ENCODE data around the gene PROCR. TPM values are rescaled to one million over a fixed set of nuclear protein-coding genes. Genes with fewer than 3 reads are reported as not detected.

The PROCR gene
- polyA plus RNA-seq, 1 donor from 2014 or later: 0.30 TPM

- Histone ChIP-seq H2AFZ (ENCODE audit: low read depth, low read length) (no peak overlapping the region), H4K20me1 (ENCODE audit: insufficient read depth) (no peaks in the 10 kb centered on the region), H3K9me3 (ENCODE audit: low read length) (no peaks in the 10 kb centered on the region), H3K36me3 (ENCODE audit: insufficient read depth, low read length) (no peaks in the 10 kb centered on the region), H3K9me2 (ENCODE audit: insufficient read depth, low read length) (no peaks in the 10 kb centered on the region), H3K4me2 (ENCODE audit: low read length) (no peak overlapping the region), H3K27me3 (ENCODE audit: insufficient read depth, low read depth, low read length) (no peaks in the 10 kb centered on the region), H3K27ac (ENCODE audit: low read length) (no peak overlapping the region), H3F3A (ENCODE audit: insufficient read depth, low read length, poor library complexity, severe bottlenecking) (no peaks in the 10 kb centered on the region), H3K79me2 (replicated peaks; ENCODE audit: insufficient read depth, low read length) (no peaks in the 10 kb centered on the region), H3K9ac (ENCODE audit: low read length) (no peak overlapping the region), H3K4me3 (ENCODE audit: low read length) (no peak overlapping the region)
- no peak for TF ChIP-seq MXI1 (conservative IDR thresholded peaks at IDR 0.05; ENCODE audit: poor library complexity, severe bottlenecking)
- TF ChIP-seq EP300 (conservative IDR thresholded peaks at IDR 0.05; ENCODE audit: poor library complexity, severe bottlenecking): no peak
- no peak for TF ChIP-seq REST (IDR thresholded peaks at IDR 0.05; ENCODE audit: borderline replicate concordance)
- no peak for TF ChIP-seq RAD21 (conservative IDR thresholded peaks at IDR 0.05)
- TF ChIP-seq EZH2 (IDR thresholded peaks at IDR 0.05; ENCODE audit: borderline replicate concordance, insufficient read depth, low read length, poor library complexity, severe bottlenecking): no peak
- TF ChIP-seq POLR2AphosphoS5 (IDR thresholded peaks at IDR 0.05): no peak
Observed at GRCh38 chr20:35215066-35215956, 43.4 kb downstream of the PROCR start.

GRCh38 chr20:35216541-35216940 is 44.7 kb downstream of the PROCR start:
- Histone ChIP-seq H3K79me2 (replicated peaks; ENCODE audit: insufficient read depth, low read length) (no peaks in the 10 kb centered on the region), H3K4me3 (ENCODE audit: low read length) (no peak overlapping the region), H2AFZ (ENCODE audit: low read depth, low read length) (no peak overlapping the region), H3K27me3 (ENCODE audit: insufficient read depth, low read depth, low read length) (no peaks in the 10 kb centered on the region), H3K27ac (ENCODE audit: low read length) (no peak overlapping the region), H3K9me2 (ENCODE audit: insufficient read depth, low read length) (no peaks in the 10 kb centered on the region), H3F3A (ENCODE audit: insufficient read depth, low read length, poor library complexity, severe bottlenecking) (no peaks in the 10 kb centered on the region), H3K4me2 (ENCODE audit: low read length) (no peak overlapping the region), H3K36me3 (ENCODE audit: insufficient read depth, low read length) (no peaks in the 10 kb centered on the region), H3K9ac (ENCODE audit: low read length) (no peak overlapping the region), H4K20me1 (ENCODE audit: insufficient read depth) (no peaks in the 10 kb centered on the region), H3K9me3 (ENCODE audit: low read length) (no peaks in the 10 kb centered on the region)
- no peak for TF ChIP-seq SMC3 (conservative IDR thresholded peaks at IDR 0.05; ENCODE audit: poor library complexity)
- TF ChIP-seq CTCF (IDR thresholded peaks at IDR 0.05; ENCODE audit: poor library complexity, severe bottlenecking): no peak
- no peak for TF ChIP-seq MXI1 (conservative IDR thresholded peaks at IDR 0.05; ENCODE audit: poor library complexity, severe bottlenecking)
- no peak for TF ChIP-seq EZH2 (IDR thresholded peaks at IDR 0.05; ENCODE audit: borderline replicate concordance, insufficient read depth, low read length, poor library complexity, severe bottlenecking)
- TF ChIP-seq TAF1 (IDR thresholded peaks at IDR 0.05; ENCODE audit: low read depth): no peak
- no peak for TF ChIP-seq RAD21 (conservative IDR thresholded peaks at IDR 0.05)
- TF ChIP-seq REST (IDR thresholded peaks at IDR 0.05; ENCODE audit: borderline replicate concordance): no peak
- TF ChIP-seq POLR2AphosphoS5 (IDR thresholded peaks at IDR 0.05): no peak

All from neural cell (in vitro differentiated cells).